Spleen (tissue), 7 donors: ENCODE data around the gene PRSS22.

ENCODE experiments used
- POLR2A ChIP-seq, 3 donors: fragments of 450-650 bp; IDR thresholded peaks; one replicate each; pipeline ENCODE4 v1.5.1; 2017; ENCODE audit warnings: antibody characterized with exemption in 3 of 3, mild to moderate bottlenecking in 1 of 3
- POLR2AphosphoS5 ChIP-seq, 3 donors: sonication (generic); formaldehyde crosslinking; IDR thresholded peaks; one replicate each; pipeline ENCODE4 v1.5.1; 2017; ENCODE audit warnings: antibody characterized with exemption in 3 of 3
- TF ChIP-seq, protein P1 (sequence below), 11 experiments: fragments of 200-600 bp in 7 of 11; fragments of 450-650 bp in 4 of 11; sonication (generic) in 4 of 11; IDR thresholded peaks in 8 of 11; conservative IDR thresholded peaks in 3 of 11; 1 replicate in 7 of 11; 2 replicates in 4 of 11; pipeline versions ENCODE4 v1.4.0 to v1.8.0; 2016 to 2021; ENCODE audit warnings: antibody characterized with exemption in 11 of 11, inconsistent platforms in 4 of 11, mild to moderate bottlenecking in 1 of 11
- donor health status: DM: no; HTN: no; CAD: no; lungs with moderate emphysema.
- donor health status: DM: no; HTN: no; CAD: no.
- donor health status: DM: no; HTN: no; CAD: no.

GRCh38 chr16:2819939-2820835, 37.8 kb downstream of the PRSS22 start:
- TF ChIP-seq, protein P1, sequence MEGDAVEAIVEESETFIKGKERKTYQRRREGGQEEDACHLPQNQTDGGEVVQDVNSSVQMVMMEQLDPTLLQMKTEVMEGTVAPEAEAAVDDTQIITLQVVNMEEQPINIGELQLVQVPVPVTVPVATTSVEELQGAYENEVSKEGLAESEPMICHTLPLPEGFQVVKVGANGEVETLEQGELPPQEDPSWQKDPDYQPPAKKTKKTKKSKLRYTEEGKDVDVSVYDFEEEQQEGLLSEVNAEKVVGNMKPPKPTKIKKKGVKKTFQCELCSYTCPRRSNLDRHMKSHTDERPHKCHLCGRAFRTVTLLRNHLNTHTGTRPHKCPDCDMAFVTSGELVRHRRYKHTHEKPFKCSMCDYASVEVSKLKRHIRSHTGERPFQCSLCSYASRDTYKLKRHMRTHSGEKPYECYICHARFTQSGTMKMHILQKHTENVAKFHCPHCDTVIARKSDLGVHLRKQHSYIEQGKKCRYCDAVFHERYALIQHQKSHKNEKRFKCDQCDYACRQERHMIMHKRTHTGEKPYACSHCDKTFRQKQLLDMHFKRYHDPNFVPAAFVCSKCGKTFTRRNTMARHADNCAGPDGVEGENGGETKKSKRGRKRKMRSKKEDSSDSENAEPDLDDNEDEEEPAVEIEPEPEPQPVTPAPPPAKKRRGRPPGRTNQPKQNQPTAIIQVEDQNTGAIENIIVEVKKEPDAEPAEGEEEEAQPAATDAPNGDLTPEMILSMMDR (IDR thresholded peaks at IDR 0.05 in 8 of 11, conservative IDR thresholded peaks at IDR 0.05 in 3 of 11) = no peak
- TF ChIP-seq POLR2AphosphoS5 (IDR thresholded peaks at IDR 0.05) = no peak
- TF ChIP-seq POLR2A (IDR thresholded peaks at IDR 0.05) = no peak
